Measurements from ENCODE around the gene SLC10A3. TPM values are rescaled to one million over a fixed set of nuclear protein-coding genes. Genes with fewer than 3 reads are reported as not detected.

Gene SLC10A3
- total RNA-seq, 4 donors from 2014 or later: 11.6 to 19.8 (median 16.5) TPM

GRCh38 chrX:154471839-154472684 lies 18.4 kb downstream of the SLC10A3 start:
- peaks cover 0 to 3% (median 0%) of the 10 kb centered on the region in 3 donors for H3K36me3 ChIP-seq
- H3K9me3 ChIP-seq: no peaks in the 10 kb centered on the region
- no peaks in the 10 kb centered on the region for H3K4me1 ChIP-seq
- no peak for DNase-seq
- no peak overlapping the region for H3K27ac ChIP-seq
- H3K4me3 ChIP-seq: no peak overlapping the region
- TF ChIP-seq POLR2A (IDR thresholded peaks at IDR 0.05) (no peak), CTCF (IDR thresholded peaks at IDR 0.05) (no peak)
- no peaks in the 10 kb centered on the region for H3K27me3 ChIP-seq

GRCh38 chrX:154470914-154471568 lies 19.4 kb downstream of the SLC10A3 start:
- no peak for DNase-seq
- Histone ChIP-seq H3K27me3 (no peaks in the 10 kb centered on the region), H3K27ac (no peak overlapping the region), H3K4me1 (no peaks in the 10 kb centered on the region), H3K4me3 (no peak overlapping the region), H3K9me3 (no peaks in the 10 kb centered on the region), H3K36me3 (peaks cover 0 to 13% (median 0%) of the 10 kb centered on the region in 3 donors)
- TF ChIP-seq POLR2A (IDR thresholded peaks at IDR 0.05) (no peak), CTCF (IDR thresholded peaks at IDR 0.05) (no peak)

GRCh38 chrX:154470434-154470833 lies 20.0 kb downstream of the SLC10A3 start:
- H3K4me3 ChIP-seq: no peak overlapping the region
- no peaks in the 10 kb centered on the region for H3K27me3 ChIP-seq
- no peaks in the 10 kb centered on the region for H3K9me3 ChIP-seq
- TF ChIP-seq CTCF (IDR thresholded peaks at IDR 0.05): no peak
- no peak for TF ChIP-seq POLR2A (IDR thresholded peaks at IDR 0.05)
- no peaks in the 10 kb centered on the region for H3K4me1 ChIP-seq
- H3K36me3 ChIP-seq: peaks cover 0 to 18% (median 0%) of the 10 kb centered on the region in 3 donors
- DNase-seq: no peak
- H3K27ac ChIP-seq: no peak overlapping the region

- peaks cover 0 to 19% (median 0%) of the 10 kb centered on the region in 3 donors for H3K36me3 ChIP-seq
- no peak overlapping the region for H3K4me3 ChIP-seq
- DNase-seq: no peak
- no peaks in the 10 kb centered on the region for H3K9me3 ChIP-seq
- no peak overlapping the region for H3K27ac ChIP-seq
- no peaks in the 10 kb centered on the region for H3K27me3 ChIP-seq
- H3K4me1 ChIP-seq: no peaks in the 10 kb centered on the region
- no peak for TF ChIP-seq POLR2A (IDR thresholded peaks at IDR 0.05)
- no peak for TF ChIP-seq CTCF (IDR thresholded peaks at IDR 0.05)
Observed at GRCh38 chrX:154469880-154470279, 20.5 kb downstream of the SLC10A3 start.

GRCh38 chrX:154469114-154469513 lies 21.3 kb downstream of the SLC10A3 start:
- DNase-seq: no peak
- TF ChIP-seq CTCF (IDR thresholded peaks at IDR 0.05) (no peak), POLR2A (IDR thresholded peaks at IDR 0.05) (no peak)
- Histone ChIP-seq H3K4me3 (no peak overlapping the region), H3K4me1 (no peaks in the 10 kb centered on the region), H3K27ac (no peak overlapping the region), H3K36me3 (peaks cover 0 to 19% (median 0%) of the 10 kb centered on the region in 3 donors), H3K9me3 (no peaks in the 10 kb centered on the region), H3K27me3 (no peaks in the 10 kb centered on the region)
